ENCODE measurements around the gene DPP4.

DPP4 gene

GRCh38 chr2:162114271-162114670 is 40.3 kb upstream of the DPP4 start:
- Histone ChIP-seq H3K27me3 (ENCODE audit: low read depth, low read length) (no peaks in the 10 kb centered on the region), H4K20me1 (ENCODE audit: insufficient read depth, low read length) (no peaks in the 10 kb centered on the region), H3K4me3 (ENCODE audit: low read length) (no peak overlapping the region), H2AFZ (ENCODE audit: low read depth, low read length) (no peak overlapping the region), H3K9me3 (ENCODE audit: insufficient read depth, low read length) (peaks cover 11% of the 10 kb centered on the region; the same call in 1 of the 2 replicates), H3K27ac (ENCODE audit: low read length) (no peak overlapping the region), H3K4me2 (ENCODE audit: low read length) (no peak overlapping the region), H3K4me1 (ENCODE audit: low read length) (no peaks in the 10 kb centered on the region), H3K36me3 (replicated peaks; ENCODE audit: low read depth, low read length) (peaks cover 5% of the 10 kb centered on the region), H3K9ac (ENCODE audit: low read length) (no peak overlapping the region), H3K79me2 (ENCODE audit: low read length) (no peaks in the 10 kb centered on the region)
- no peak for TF ChIP-seq EZH2phosphoT487 (IDR thresholded peaks at IDR 0.05; ENCODE audit: low read depth)
- TF ChIP-seq CTCF (IDR thresholded peaks at IDR 0.05; ENCODE audit: low read depth, low read length): no peak

GRCh38 chr2:162113776-162114168 is 39.8 kb upstream of the DPP4 start:
- TF ChIP-seq EZH2phosphoT487 (IDR thresholded peaks at IDR 0.05; ENCODE audit: low read depth) (no peak), CTCF (IDR thresholded peaks at IDR 0.05; ENCODE audit: low read depth, low read length) (no peak)
- H3K9me3 ChIP-seq (ENCODE audit: insufficient read depth, low read length): peaks cover 11% of the 10 kb centered on the region; the same call in 1 of the 2 replicates
- no peak overlapping the region for H3K27ac ChIP-seq (ENCODE audit: low read length)
- H3K4me2 ChIP-seq (ENCODE audit: low read length): no peak overlapping the region
- no peak overlapping the region for H2AFZ ChIP-seq (ENCODE audit: low read depth, low read length)
- H3K79me2 ChIP-seq (ENCODE audit: low read length): no peaks in the 10 kb centered on the region
- H3K9ac ChIP-seq (ENCODE audit: low read length): no peak overlapping the region
- peaks cover 5% of the 10 kb centered on the region for H3K36me3 ChIP-seq (replicated peaks; ENCODE audit: low read depth, low read length)
- H3K4me1 ChIP-seq (ENCODE audit: low read length): no peaks in the 10 kb centered on the region
- no peak overlapping the region for H3K4me3 ChIP-seq (ENCODE audit: low read length)
- no peaks in the 10 kb centered on the region for H4K20me1 ChIP-seq (ENCODE audit: insufficient read depth, low read length)
- H3K27me3 ChIP-seq (ENCODE audit: low read depth, low read length): no peaks in the 10 kb centered on the region

- no peak overlapping the region for H3K4me2 ChIP-seq (ENCODE audit: low read length)
- H3K4me3 ChIP-seq (ENCODE audit: low read length): no peak overlapping the region
- no peak overlapping the region for H2AFZ ChIP-seq (ENCODE audit: low read depth, low read length)
- H3K27me3 ChIP-seq (ENCODE audit: low read depth, low read length): no peaks in the 10 kb centered on the region
- no peak overlapping the region for H3K9ac ChIP-seq (ENCODE audit: low read length)
- TF ChIP-seq EZH2phosphoT487 (IDR thresholded peaks at IDR 0.05; ENCODE audit: low read depth) (no peak), CTCF (IDR thresholded peaks at IDR 0.05; ENCODE audit: low read depth, low read length) (no peak)
- peaks cover 5% of the 10 kb centered on the region for H3K36me3 ChIP-seq (replicated peaks; ENCODE audit: low read depth, low read length)
- no peaks in the 10 kb centered on the region for H4K20me1 ChIP-seq (ENCODE audit: insufficient read depth, low read length)
- H3K79me2 ChIP-seq (ENCODE audit: low read length): no peaks in the 10 kb centered on the region
- no peak overlapping the region for H3K27ac ChIP-seq (ENCODE audit: low read length)
- peaks cover 11% of the 10 kb centered on the region; the same call in 1 of the 2 replicates for H3K9me3 ChIP-seq (ENCODE audit: insufficient read depth, low read length)
- peaks cover 1% of the 10 kb centered on the region for H3K4me1 ChIP-seq (ENCODE audit: low read length)
These were observed 39.2 kb upstream of the DPP4 start for GRCh38 chr2:162113088-162113775.

GRCh38 chr2:162111958-162112850 is 38.2 kb upstream of the DPP4 start:
- no peaks in the 10 kb centered on the region for H4K20me1 ChIP-seq (ENCODE audit: insufficient read depth, low read length)
- H2AFZ ChIP-seq (ENCODE audit: low read depth, low read length): no peak overlapping the region
- peaks cover 5% of the 10 kb centered on the region for H3K36me3 ChIP-seq (replicated peaks; ENCODE audit: low read depth, low read length)
- no peaks in the 10 kb centered on the region for H3K27me3 ChIP-seq (ENCODE audit: low read depth, low read length)
- H3K79me2 ChIP-seq (ENCODE audit: low read length): no peaks in the 10 kb centered on the region
- H3K4me2 ChIP-seq (ENCODE audit: low read length): no peak overlapping the region
- peaks cover 11% of the 10 kb centered on the region; the same call in 1 of the 2 replicates for H3K9me3 ChIP-seq (ENCODE audit: insufficient read depth, low read length)
- no peak overlapping the region for H3K27ac ChIP-seq (ENCODE audit: low read length)
- TF ChIP-seq EZH2phosphoT487 (IDR thresholded peaks at IDR 0.05; ENCODE audit: low read depth) (no peak), CTCF (IDR thresholded peaks at IDR 0.05; ENCODE audit: low read depth, low read length) (no peak)
- H3K4me3 ChIP-seq (ENCODE audit: low read length): no peak overlapping the region
- peaks cover 11% of the 10 kb centered on the region for H3K4me1 ChIP-seq (ENCODE audit: low read length)
- H3K9ac ChIP-seq (ENCODE audit: low read length): no peak overlapping the region
